SKM-1 treated with dmso at 0.1 percent for 144 hours (cell line): ENCODE data around the gene CRTC3.

ENCODE experiments used
- DNase-seq: peaks from one replicate; lab custom pipeline; 2025; ENCODE audit not compliant: unreplicated experiment; lab: John Stamatoyannopoulos, UW

Gene CRTC3

DNA sequence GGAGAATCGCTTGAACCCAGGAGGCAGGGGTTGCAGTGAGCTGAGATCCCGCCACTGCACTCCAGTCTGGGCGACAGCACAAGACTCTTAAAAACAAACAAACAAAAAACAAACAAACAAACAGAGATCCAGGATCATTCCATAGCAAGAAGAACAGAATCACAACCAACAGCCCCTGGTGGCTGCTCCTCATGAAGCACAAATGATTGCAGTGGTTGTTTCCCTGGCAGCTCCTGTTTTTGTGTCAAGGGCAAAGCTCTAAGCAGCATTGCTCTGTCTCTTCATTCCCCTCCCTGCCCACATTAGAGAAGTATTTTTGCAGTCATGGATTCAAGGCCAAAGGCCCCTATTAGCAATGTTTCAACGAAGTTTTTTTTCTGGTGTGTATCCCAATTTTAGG lies 161.6 kb downstream of the CRTC3 start:
- DNase-seq = no peak

DNA sequence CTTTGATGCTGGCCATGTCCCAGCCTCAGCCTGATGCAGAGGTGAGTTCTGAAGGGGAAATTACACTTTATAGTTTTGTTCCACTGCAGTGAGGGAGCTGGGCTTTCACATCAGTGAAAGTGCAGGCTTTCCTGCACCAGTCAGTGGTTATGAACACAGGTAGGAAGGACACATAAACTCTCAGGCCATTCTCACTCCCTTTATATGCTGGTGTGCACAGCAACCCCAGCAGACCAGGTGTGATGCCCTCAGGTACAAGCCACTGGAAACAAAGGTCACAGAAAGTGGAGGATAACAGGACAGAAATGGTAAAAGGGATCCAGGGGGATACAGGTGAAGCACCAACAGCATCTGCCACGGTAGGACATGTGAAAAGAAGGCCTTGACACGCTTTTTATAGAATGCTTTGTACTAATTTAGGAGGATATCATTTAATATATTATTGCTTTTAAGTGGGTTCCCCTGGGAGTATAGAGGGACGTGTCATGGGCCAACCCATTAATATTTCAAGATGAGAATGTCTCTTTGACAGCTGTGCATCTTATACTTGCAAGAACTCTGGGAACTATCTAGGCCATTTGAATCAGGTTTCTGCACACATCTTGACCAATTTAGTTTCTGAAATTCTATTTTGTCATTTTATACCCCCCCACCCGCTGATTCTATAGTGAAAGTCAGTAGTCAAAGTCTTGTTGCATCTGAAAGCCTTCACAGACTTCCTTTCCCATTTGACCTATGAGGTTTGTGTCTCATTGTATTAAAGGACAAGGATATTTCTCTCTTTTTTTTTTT lies 162.5 kb downstream of the CRTC3 start:
- DNase-seq = no peak
